Measurements from ENCODE around the gene ASB9.

The ASB9 gene

DNA sequence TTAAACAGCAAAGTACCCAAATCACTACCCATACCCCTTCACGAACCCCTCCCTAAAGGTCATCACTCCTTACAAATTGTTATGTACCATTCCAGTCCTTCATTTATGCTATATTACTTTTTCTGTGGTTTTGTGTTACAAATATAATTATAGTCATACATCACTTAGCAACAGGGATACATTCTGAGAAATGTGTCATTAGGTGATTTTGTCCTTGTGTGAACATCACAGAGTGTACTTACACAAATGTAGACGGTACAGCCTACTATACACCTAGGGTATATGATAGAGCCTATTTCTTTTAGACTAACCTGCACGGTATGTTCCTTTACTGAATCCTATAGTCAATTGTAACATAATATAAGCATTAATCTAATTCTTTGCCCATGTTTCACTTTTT, 61.9 kb downstream of the ASB9 start:
- no peak overlapping the region for H3K27ac ChIP-seq
- H3K4me1 ChIP-seq (ENCODE audit: control insufficient read depth in 1 of 2, insufficient read depth in 1 of 2, low read depth in 1 of 2, low read length in 1 of 2) = no peaks in the 10 kb centered on the region
- no peak overlapping the region for H3K4me3 ChIP-seq (ENCODE audit: low read depth in 1 of 2, low read length in 1 of 2)
- H3K36me3 ChIP-seq = no peaks in the 10 kb centered on the region
- H3K27me3 ChIP-seq = no peaks in the 10 kb centered on the region
- H3K9me3 ChIP-seq = no peaks in the 10 kb centered on the region
- TF ChIP-seq, protein P1, sequence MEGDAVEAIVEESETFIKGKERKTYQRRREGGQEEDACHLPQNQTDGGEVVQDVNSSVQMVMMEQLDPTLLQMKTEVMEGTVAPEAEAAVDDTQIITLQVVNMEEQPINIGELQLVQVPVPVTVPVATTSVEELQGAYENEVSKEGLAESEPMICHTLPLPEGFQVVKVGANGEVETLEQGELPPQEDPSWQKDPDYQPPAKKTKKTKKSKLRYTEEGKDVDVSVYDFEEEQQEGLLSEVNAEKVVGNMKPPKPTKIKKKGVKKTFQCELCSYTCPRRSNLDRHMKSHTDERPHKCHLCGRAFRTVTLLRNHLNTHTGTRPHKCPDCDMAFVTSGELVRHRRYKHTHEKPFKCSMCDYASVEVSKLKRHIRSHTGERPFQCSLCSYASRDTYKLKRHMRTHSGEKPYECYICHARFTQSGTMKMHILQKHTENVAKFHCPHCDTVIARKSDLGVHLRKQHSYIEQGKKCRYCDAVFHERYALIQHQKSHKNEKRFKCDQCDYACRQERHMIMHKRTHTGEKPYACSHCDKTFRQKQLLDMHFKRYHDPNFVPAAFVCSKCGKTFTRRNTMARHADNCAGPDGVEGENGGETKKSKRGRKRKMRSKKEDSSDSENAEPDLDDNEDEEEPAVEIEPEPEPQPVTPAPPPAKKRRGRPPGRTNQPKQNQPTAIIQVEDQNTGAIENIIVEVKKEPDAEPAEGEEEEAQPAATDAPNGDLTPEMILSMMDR (IDR thresholded peaks at IDR 0.05) = no peak

DNA sequence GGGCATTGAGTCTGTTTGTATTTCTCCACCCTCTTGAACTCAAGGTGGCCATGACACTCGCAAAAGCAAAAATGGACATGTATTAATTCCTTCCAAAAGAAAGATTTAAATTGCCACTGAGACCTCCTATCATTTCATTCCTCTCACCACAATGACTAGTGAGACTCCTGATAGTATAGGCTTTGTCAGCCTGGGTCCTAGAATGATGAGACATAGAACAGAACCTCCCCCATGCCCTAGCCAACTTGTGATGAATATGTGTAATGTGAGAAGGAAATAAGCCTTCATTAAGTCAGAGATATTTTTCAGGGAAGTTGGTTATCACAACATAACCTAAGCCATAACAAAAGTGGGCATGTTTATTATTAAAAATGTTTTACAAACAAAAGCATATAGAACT, 62.5 kb downstream of the ASB9 start:
- Histone ChIP-seq H3K27me3 (no peaks in the 10 kb centered on the region), H3K9me3 (no peaks in the 10 kb centered on the region), H3K4me3 (ENCODE audit: low read depth in 1 of 2, low read length in 1 of 2) (no peak overlapping the region), H3K27ac (no peak overlapping the region), H3K36me3 (no peaks in the 10 kb centered on the region), H3K4me1 (ENCODE audit: control insufficient read depth in 1 of 2, insufficient read depth in 1 of 2, low read depth in 1 of 2, low read length in 1 of 2) (no peaks in the 10 kb centered on the region)
- TF ChIP-seq, protein P1 (IDR thresholded peaks at IDR 0.05) = no peak

DNA sequence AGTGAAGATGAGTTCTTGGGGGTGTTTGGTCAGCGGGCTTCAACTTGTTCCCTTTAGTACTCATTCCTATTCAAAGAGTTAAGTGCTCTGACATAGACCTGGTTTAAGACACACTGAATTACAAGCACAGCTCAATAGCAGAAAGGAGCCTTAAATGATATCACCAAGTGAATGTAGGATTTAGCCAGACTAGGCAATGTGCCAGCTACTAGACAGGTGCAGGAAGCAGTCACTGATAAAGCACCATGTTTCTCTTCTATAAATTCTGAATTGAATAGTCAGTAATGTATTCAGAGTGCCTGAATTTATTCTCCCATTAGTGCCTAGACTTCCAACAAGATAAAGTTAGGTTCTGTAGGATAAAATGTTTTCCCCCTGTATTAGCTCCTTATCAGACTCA, 63.6 kb downstream of the ASB9 start:
- no peaks in the 10 kb centered on the region for H3K36me3 ChIP-seq
- no peak overlapping the region for H3K4me3 ChIP-seq (ENCODE audit: low read depth in 1 of 2, low read length in 1 of 2)
- H3K4me1 ChIP-seq (ENCODE audit: control insufficient read depth in 1 of 2, insufficient read depth in 1 of 2, low read depth in 1 of 2, low read length in 1 of 2) = no peaks in the 10 kb centered on the region
- no peaks in the 10 kb centered on the region for H3K27me3 ChIP-seq
- TF ChIP-seq, protein P1 (IDR thresholded peaks at IDR 0.05) = no peak
- H3K9me3 ChIP-seq = no peaks in the 10 kb centered on the region
- H3K27ac ChIP-seq = no peak overlapping the region

DNA sequence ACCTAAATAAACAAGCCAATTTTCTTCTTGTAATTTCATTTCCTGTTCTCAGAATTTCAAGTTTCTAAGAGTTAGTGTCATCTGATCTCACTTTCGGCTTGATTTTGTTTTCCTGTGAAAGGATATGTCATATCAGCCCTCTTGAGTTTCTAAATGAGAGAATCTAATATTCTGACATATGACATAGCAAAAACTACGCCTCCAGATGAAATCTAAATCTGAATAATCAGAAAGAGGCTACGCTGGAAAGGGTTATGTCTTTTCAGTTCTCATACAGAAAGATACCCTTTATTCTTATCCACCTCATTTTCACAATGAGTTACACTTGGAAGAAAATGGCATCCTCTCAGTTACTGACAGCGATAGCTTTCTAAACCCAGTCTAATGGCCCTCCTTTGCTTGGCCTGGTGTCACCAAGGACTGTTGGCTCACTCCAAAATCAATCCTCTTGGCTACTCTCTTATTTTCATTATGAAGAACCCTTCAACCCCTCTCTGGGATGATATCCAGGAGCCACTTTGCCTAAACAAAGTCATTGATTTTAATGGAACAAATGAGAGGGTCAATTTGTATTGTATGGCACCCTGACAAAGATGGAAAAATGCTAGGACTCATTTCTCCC, 65.6 kb downstream of the ASB9 start:
- Histone ChIP-seq H3K9me3 (no peaks in the 10 kb centered on the region), H3K4me3 (ENCODE audit: low read depth in 1 of 2, low read length in 1 of 2) (no peak overlapping the region), H3K36me3 (no peaks in the 10 kb centered on the region), H3K27me3 (no peaks in the 10 kb centered on the region), H3K27ac (no peak overlapping the region), H3K4me1 (ENCODE audit: control insufficient read depth in 1 of 2, insufficient read depth in 1 of 2, low read depth in 1 of 2, low read length in 1 of 2) (no peaks in the 10 kb centered on the region)
- TF ChIP-seq, protein P1 (IDR thresholded peaks at IDR 0.05) = no peak

DNA sequence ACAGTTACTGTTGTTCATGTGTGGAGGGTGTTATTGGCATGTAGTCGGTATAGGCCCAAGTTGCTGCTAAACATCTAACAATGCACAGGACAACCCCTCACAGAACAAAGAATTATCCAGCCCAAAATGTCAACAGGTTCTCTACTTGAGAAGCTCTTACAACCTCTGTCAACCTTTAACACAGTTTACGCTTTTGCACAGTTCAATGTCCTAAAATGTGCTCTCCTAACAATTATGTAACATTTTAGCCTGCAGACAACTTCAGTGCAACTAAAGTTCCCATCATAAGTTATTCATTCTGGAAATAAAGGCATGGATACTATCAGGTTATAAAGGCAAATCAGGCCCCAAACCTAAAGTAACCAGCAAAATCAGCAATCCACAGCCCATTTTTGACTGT, 66.2 kb downstream of the ASB9 start:
- TF ChIP-seq, protein P1 (IDR thresholded peaks at IDR 0.05) = no peak
- no peaks in the 10 kb centered on the region for H3K9me3 ChIP-seq
- H3K36me3 ChIP-seq = no peaks in the 10 kb centered on the region
- no peaks in the 10 kb centered on the region for H3K4me1 ChIP-seq (ENCODE audit: control insufficient read depth in 1 of 2, insufficient read depth in 1 of 2, low read depth in 1 of 2, low read length in 1 of 2)
- H3K27ac ChIP-seq = no peak overlapping the region
- no peaks in the 10 kb centered on the region for H3K27me3 ChIP-seq
- H3K4me3 ChIP-seq (ENCODE audit: low read depth in 1 of 2, low read length in 1 of 2) = no peak overlapping the region
